ENCODE measurements around the gene FABP6.
A peak's percentile ranks its signal among the peaks of the same experiment; 100 is the strongest.
"Not testable (repeated sequence)": the region's sequence is repeated elsewhere in the genome, so short reads cannot be mapped to it uniquely, and the experiment has no call there.

FABP6 gene

DNA sequence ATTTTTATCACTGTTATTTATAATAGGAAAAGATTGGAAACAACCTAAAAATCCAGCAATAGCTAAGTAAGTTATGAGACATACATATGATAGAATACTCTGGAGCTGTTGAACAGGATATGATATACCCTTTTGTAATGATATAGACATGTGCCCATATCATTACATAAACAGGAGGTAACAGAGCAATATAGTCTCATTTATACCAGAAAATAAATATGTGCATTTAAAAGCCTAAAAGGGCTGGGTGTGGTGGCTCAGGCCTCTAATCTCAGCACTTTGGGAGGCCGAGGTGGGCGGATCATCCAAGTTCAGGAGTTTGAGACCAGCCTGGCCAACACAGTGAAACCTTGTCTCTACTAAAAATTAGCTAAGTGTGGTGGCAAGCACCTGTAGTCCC lies 2.3 kb upstream of the FABP6 start:
- DNase-seq, result no peak

DNA sequence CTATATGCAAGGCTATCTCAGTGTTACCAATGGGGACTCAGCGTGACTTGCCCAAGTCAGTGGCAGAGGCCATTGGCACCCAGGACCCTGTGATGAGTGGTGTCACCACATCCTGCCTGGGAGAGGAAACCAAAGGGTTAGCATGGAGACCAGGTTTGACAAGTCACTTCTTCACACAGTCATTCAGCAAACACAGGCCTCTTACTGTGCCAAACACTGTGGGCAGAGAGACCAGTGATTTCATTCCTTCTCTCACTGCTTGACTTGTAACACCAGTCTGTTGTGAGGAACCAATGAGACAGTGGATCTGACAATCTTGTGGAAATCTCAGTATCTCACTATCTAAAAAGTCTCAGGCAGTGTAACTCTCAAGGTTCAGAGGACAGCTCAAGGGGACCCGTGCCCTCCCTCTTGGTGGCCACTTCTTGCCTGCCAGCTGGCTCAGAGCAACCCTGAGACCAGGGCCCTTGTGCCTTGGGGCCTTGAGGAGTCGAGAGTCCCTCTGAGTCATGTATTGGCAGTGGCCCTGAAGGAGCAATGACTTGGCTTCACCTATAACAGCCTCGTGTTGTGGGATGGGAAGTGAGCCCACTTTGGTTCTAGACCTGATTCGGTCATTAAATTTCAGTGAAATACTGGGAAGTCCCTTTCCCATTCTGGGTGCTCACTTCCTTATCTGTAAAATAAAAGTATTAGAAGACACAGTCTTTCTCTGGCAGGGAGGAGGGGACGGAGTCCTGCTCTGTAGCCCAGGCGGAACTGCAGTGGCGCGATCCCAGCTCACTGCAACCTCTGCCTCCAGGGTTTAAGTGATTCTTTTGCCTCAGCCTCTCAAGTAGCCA lies 1.6 kb downstream of the FABP6 start:
- peak; percentile 62 for DNase-seq

DNA sequence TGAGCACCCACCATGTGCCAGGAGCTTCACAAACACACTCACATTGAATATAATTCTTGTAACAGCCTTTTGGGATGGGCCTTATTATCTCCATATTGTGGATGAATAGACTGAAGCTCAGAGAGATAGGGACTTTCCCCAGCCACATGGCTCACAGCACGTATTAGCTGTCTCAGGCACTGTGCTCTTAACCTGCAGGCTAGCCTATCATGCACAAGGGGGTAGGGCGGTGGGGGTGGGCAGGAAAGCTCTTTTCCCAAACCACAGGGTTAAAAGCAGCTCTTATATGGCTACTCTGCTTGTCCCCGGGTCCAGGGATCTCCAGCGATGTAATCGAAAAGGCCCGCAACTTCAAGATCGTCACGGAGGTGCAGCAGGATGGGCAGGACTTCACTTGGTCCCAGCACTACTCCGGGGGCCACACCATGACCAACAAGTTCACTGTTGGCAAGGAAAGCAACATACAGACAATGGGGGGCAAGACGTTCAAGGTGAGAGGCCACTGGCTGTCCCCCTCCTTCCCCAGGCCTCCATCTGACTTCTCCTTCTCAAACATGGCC lies 2.6 kb downstream of the FABP6 start:
- no peak for DNase-seq

DNA sequence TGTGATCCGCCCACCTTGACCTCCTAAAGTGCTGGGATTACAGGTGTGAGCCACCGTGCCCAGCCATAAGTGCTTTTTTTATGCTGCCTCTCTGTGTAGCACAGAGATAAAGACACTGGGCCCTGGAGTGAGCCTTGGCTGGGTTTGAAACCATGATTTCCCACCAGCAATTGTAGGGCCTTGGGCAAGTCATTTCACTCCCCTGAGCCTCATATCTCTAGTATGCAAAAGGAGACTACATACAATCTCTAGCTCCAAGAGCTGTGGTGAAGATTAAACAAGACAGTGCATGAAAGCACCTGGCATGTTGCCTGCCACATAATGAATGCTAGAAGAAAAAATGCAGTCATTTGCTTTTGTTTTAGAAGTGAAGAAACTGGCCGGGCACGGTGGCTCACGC lies 3.9 kb downstream of the FABP6 start:
- DNase-seq, result no peak

DNA sequence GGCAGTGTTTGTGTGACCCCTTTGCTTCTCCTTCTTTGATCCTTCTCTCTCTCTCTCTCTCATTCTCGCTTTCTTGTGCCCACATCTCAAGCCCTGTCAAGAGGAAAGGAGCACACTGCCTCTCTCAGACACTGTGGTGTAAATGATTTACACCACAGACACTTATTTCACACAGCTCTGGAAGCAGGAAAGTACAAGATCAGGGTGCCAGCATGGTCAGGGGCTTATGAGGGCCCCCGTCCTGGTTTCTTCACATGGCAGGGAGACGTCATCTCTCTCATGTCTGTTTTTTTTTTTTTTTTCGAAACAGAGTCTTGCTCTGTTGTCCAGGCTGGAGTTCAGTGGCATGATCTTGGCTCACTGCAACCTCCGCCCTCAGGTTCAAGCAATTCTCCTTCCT lies 6.4 kb downstream of the FABP6 start:
- DNase-seq, result no peak

DNA sequence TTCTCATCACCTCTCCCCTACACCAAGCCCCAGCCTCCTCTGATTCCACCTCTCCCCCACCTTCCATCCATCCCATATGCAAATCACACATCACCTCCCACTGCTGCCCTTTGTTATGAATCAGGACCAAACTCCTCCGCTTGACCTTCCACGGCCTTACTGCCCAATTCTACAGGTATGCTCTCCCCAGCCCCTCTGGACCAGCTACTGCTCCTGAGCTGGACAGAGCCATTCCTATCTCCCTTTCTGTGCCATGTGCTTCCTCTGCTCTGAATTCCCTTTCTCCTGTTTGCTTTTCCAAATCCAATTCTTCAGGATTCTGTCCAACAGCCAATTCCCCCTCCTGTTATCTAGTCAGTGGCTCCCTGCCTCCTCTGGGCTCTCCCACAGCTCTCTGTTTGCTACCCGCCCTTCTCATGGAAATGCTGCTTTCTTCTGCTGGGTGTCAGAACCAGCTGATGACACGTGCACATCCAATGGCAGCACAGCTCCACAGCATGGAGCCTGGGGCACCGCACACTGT lies 8.3 kb downstream of the FABP6 start:
- DNase-seq, result no peak

DNA sequence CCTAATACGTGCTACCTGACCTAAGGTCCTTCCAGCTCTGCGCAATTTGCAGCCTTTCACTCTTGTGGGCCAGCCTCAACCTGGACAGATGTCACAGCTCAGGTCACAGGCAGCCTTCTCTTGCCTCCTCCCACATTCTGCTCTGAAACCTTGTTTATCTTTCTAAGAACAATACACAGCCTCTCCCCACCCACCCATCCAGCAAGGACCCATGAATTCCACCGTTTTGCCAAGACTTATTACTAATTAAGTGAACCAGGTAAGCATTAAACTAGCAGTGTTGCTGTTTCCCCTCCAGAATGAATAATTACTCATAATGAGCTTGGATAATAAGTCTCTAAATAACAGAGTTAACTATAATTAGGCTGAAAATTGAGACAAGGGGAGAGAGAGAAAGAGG lies 11.0 kb downstream of the FABP6 start:
- no peak for DNase-seq

DNA sequence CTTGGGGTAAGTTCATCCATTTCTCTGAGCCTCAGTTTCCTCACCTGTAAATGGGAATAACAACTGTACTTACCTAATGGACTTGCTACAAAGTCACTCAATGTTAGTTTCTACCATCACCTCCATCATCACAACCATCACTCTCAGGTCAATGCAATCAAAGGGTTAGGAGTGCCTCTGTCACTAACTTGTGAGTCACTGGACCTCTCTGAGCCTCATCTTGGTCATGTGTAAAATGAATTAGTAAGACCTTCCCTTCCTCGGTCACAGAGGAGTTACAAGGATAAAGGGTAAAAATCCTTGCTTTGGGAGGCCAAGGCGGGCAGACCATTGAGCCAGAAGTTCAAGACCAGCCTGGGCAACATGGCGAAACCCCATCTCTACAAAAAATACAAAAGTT lies 12.8 kb downstream of the FABP6 start:
- no peak for DNase-seq

DNA sequence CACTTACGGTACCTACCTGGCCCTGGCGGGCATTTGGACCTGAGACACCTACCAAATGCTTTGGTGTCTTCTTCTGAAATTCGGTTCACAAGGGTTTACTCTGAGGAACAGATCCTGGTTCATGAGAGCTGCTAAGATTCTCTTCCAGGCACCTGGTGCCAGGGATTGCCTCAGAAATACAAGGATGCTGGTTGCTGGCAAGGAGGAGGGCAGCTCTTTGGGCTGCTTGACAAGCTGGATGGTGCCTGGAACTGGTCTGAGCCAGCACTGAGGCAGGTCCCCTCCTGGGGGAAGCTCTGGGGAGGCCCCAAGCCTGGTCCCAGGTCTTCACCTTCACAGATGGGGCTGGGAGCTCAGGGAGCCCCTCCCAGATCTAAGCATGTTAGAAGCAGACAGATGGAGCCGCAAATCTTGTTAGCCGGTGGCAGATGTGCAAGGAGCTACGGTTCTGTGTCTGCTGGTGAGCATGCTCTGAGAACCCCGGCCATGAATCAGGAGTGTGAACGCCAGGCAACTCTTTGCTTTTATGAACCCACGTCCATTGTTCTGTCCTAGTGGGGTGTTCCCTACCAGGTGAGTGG lies 16.3 kb downstream of the FABP6 start:
- DNase-seq, result no peak

DNA sequence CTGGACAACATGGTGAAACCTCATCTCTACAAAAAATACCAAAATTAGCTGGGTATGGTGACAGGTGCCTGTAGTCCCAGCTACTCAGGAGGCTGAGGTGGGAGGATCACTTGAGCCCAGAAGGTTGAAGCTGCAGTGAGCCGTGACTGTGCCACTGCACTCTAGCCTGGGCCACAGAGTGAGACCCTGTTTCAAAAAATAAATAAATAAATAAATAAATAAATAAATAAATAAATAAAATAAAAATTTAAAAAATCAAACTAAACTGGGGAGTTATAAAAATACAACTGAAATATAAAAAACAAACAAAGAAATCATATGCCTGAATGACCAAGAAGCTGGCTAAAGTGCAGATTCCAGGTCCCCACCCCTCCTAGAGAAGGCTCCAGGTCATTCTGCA lies 20.3 kb downstream of the FABP6 start:
- DNase-seq, result not testable (repeated sequence)

DNA sequence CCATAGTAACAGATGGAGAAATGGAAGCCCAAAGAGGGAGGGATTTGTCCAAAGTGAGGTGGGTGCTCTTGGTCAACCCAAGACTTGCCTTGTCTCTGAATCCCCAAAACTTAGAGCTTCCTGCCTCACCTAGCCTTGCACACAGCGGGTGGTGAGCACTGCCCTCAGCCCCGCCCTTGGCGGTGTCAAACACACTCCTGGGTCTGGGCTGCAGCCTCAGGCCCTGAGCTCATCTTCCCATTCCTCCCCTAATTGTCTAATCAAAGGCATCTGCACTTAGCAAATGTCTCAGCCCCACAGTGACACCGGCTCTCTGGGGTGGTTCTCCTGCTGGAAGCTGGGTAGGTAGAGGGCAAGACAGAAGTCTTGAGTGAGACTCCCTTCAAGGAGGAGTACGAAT lies 20.9 kb downstream of the FABP6 start:
- no peak for DNase-seq

DNA sequence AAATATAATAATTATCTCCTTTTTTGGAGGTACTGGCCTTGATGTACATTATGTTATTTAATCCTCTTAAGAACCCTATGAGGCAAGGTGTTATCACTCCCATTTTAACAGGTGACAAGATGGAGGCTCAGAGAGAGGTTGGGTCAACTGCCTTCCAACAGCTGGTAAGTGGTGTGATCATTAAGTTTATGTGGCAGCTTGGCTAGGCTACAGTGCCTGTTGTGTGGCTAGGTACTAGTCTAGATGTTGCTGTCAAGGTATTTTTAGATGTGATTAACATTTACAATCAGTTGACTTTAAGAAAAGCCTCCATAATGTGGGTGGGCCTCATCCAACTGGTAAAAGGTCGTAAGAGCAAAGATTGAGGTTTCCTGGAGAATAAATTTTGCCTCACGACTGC lies 21.5 kb downstream of the FABP6 start:
- DNase-seq, result no peak

DNA sequence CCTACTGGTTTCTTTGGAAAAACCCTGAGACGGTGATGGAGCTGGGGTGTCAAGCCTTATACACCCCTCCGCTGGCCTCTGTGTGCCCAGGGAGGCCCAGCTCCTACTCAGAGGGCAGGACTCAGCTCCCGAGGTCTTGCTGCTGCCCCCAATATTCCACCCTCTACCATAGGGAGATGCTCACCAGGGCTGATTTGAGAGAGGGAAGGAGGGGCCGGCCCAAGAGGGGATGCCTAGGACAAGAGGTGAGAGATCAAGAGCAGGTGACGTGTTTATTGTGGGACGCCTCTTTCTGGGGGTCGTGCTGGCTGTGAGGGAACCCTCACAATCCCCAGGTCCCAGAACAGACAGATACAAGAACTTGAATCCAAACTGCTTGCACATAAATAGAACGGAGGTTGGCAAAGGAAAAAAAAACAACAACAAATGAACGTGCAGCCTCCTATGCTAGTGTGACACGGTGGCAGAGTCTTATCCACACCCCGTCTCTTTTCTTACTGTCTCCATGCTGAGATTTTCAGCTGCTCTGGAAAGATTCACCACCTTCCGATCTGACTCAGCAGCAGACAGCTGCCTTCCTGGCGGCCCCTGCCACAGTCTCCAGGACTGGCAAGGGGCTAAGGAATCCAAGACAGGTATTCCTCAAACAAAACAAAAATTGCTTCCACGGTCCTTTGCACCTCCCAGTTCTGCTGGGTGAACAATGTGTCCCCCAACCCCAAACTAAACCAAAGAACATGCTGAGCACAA lies 22.3 kb downstream of the FABP6 start:
- no peak for DNase-seq

DNA sequence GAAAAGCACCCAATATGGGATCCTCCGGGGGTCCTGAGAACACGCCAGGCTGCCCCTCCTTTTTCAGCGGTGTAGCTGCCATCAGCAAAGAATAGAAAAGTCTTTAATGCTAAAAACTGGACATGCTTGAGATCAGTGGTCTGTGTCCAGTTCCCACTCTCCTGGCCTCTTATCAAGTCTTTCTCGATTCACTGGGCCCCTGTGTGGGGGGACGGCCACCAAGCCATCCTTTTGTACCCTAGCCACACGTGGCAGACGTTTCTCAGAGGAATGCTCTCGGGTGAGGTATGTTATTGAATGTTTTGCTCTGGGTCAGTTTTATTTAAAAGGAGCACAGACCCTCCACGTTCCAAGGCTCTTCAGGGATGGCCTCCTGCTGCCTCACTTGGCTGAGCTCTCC lies 23.6 kb downstream of the FABP6 start:
- DNase-seq, result no peak

DNA sequence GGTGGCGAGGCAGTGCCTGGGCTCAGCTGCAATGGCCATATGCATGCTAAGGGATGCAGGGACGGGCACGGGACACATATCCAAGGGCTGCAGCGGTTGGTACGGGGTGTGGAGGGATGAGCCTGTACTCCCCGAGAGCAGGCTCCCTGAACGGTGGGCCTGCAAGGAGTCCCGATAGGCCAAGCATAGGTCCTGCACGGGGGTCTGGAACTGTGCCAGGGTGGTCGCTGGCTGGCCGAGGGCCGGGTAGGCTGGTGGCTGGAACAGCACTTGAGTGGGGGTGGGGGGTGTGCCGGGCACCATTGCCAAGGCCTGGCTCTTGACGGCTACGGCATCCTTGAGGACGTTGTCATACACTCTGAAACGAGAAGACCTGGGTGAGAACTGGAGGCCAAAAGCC lies 24.1 kb downstream of the FABP6 start:
- DNase-seq, result no peak

DNA sequence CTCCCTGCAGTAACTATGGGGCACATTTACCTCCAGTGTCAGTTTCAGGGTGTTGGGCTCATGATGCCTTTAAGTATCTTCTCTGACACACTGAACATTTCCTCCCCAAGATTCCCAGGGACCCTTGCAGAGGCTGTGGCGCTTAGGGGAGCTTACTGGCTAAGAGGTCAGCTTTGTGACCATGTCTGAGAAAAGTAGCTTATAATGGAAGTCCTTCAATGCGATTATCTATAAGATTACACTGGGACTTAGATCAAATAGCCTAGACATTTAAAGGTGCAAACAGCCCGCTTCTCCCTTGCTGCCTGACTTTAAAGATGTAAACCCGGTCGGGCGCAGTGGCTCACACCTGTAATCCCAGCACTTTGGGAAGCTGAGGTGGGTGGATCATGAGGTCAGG lies 25.4 kb downstream of the FABP6 start:
- no peak for DNase-seq

DNA sequence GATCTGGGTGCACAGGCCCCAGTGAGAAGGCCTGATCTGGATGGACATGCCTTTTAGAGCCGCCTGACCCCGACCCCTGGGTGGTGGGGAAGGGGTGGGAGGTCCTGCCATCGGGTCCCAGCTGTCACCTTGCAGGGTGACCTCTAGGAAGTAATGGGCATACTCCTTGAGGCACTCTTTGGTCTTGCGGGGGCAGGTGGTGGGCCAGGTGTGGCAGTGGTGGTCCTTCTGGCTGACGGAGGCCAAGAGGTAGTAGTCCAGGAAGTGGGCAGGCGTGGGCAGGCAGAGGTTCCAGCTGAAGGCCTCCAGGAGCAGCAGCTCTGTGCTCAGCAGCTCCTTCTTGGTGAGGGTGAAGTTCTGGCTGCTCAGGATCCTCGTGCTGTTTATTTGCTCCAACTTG lies 30.0 kb downstream of the FABP6 start:
- DNase-seq, result no peak

DNA sequence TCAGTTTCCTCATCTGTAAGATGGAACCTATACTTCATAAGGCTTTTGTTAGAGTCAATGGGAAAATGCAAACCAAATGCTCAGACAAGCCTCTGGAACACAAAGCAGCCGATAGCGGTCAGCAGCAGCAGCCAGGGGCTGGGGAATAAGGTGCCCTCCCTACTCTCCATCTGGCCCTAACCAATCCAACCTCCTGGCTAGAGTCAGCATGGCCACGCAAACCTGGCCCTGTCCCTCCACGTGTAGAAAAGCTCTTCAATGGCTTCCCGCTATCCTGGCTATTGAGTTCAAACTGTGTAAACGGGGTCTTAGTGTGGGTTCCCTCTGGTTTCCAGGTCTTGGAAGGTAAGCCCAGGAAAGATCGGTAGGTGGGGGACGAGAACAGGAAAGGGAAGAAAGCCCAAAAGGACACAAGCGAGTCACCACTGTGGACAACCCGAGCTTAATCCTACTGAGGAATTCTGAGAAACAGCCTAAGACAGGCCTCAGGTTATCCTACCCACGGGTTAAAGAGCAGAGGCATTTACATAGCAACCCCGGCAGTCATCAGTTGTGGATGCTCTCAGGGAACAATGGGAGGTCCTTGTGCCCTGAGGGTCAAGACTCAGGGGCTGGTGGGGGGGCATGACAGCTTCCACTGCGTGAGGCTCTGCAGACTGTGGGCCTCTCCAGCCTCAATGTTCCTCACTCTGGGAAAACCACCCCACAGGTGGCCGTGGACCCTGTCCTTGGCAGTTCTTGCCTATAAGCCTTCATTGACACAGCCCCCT lies 30.9 kb downstream of the FABP6 start:
- DNase-seq, result no peak

DNA sequence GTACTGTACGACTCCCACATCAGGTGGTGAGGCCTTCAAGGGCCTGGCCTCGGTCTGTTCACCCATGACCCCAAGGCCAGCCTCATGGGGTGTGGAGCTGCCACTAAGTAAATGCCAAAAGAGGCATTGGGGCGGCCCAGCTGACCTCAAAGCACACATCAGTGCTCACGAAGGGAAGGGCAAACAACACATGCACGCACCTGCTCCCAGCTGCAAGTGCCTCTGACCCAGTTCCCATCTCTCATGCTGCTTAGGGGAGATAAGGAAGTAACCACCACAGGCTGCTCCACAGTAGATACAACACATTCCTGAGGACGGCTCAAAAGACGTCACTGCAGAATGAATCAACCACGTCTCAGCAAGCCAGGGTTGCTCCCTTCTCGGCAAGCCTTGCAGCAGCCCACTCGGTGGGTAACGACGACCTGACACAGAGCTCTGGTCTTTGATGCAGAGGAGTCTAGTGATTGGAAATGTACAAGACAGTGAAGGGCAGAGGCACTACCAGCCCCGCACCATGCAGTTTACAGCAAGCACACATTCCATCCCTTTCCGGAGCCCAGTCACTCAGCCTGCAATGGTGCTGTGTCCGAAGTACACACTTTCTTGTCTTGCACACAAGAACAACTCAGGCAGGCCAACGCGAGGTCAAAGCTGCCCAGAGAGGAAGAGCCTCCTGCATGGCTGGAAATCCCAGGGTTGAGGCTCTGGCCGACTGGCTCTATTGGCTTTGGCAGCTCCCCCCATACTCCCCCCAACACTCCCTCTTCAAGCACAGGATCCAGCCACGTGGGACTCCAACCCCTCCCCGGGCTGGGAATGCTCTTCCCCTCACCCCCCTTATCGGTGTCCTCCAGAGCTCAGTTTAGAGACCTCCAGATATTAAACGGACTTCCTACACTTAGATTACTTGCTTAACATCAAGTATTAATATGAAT lies 31.8 kb downstream of the FABP6 start:
- DNase-seq, result no peak

DNA sequence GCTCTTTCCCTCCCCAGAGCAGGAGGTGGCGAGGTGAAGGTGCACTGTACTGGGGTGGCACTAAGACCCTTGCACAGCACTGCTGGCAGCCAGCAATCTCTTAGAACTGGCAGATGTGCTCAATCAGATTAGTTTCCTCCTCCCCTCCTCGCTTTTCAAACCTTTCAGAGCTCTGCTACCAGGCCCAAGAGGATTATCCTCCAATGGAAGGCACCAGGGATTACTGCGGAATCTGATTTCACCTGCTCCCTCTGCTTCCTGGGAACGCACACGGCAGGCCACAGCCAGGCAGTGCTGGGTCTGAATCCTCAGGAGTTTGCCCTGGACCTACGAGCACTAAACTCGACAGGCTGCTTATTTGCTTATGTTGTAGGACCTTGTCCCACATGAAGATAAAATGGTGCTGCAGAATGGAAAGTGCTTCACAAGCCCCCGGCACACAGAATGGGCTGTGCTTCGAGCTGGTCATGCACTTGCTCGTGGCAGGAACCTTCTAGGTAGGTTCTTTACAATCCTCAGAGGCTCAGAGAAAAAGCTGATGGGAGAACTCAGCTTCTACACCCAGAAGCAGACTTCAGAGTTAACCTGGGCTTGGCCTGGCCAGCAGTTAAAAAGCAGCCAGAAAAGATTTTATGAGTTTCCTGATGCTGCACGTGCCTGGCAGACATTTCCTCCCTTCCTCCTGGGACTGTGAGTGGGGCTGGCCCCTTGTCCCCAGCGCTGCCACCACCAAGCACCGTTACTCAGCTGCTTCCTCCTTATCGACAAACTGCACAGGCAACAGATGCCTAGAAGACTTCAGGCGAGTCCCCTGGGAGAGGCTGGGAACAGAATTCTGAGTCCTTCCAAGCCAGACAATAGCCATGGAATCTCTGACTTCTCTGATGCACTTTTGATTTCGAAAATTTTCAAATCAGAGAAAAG lies 33.1 kb downstream of the FABP6 start:
- no peak for DNase-seq

All from T1000 (cell line).